Measurements from ENCODE around the gene MEN1.

The MEN1 gene

DNA sequence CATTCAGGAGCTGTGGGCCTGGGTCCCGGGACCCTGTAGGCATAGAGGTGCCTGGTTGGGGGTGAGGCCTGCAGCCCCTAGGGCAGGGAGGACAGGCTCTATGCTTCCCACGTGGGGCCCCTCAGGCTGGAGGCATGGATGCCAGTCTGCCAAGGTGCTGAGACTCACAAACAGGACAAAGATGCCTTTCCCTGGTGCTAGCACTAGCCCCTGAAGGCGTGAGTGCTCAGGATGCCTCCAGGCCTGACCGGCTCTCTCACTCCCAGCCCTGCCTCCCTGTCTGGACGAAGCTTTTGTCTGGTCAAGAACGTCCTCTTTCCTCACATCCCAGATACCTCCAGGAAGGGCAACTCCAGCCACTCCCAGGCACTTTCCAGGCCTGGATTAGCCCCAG is 32.0 kb upstream of the MEN1 start:
- H3K36me3 ChIP-seq (ENCODE audit: control insufficient read depth in 2 of 2, insufficient read depth in 1 of 2, low read length in 2 of 2): peaks cover 0 to 3% of the 10 kb centered on the region in 2 experiments; a peak in 1 of 3 replicates
- H3K4me3 ChIP-seq (ENCODE audit: low read depth, low read length): no peak overlapping the region
- no peaks in the 10 kb centered on the region for H3K9me3 ChIP-seq (ENCODE audit: control insufficient read depth, insufficient read depth, low read depth, low read length)
- CTCF ChIA-PET: interaction anchor here (0.5 kb wide), 1 partner anchor 55 kb away, joined by 3 read pairs; no protein-coding TSS in a partner anchor
- H3K27ac ChIP-seq (ENCODE audit: extremely low read depth, low read depth, low read length): peak overlapping the region; percentile 48; the same call in 1 of the 2 replicates
- no peaks in the 10 kb centered on the region; the same call in 1 of the 2 replicates for H3K4me1 ChIP-seq (ENCODE audit: control insufficient read depth, insufficient read depth, low read length)
- TF ChIP-seq KLF7 (tag by site-specific recombination; IDR thresholded peaks at IDR 0.05; ENCODE audit: borderline replicate concordance): no peak
- no peak for TF ChIP-seq ZNF169 (tag by site-specific recombination; IDR thresholded peaks at IDR 0.05)
- no peak for TF ChIP-seq REPIN1 (tag by site-specific recombination; IDR thresholded peaks at IDR 0.05; ENCODE audit: low read depth)
- peak; percentile 5; the same call in 1 of the 2 replicates for TF ChIP-seq ZNF600 (tag by site-specific recombination; IDR thresholded peaks at IDR 0.05)
- POLR2A ChIA-PET: no interaction called here

DNA sequence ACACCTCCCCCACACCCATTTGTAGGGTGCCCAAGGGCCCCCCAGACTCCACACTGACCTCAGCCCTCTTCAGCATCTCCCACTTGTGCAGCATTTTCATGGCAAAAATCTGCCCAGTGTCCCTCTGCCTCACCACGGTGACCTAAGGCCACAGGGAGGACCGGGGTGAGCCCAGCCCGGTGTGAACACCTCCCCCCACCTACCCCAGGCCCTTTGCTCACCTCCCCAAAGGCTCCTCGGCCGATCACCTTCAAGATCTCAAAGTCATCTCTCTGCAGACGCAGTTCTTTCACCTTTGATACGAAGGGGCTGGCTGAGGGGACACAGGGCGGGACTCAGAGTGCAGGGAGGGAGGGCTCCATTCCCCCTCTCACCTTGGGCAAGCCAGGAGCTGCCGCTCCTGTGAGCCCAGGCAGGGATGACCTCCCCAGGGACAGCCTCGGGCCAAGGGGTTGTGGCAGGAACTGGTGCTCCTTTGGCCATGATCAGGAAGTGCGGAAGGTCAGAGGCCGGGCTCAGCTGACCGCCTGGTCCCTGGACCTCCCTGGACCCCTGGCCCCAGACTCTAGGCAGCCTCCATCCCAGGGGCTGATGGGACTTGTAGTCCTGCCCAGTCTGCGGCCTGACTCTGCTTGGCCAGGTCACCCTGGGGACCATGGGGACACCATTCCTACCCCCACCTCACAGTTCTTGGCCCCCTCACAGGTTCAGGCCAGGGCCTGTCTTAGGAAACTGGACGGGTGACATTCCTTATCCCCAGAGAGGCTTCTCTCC is 31.4 kb upstream of the MEN1 start:
- Histone ChIP-seq H3K4me3 (ENCODE audit: low read depth, low read length) (no peak overlapping the region), H3K4me1 (ENCODE audit: control insufficient read depth, insufficient read depth, low read length) (no peaks in the 10 kb centered on the region; the same call in 1 of the 2 replicates), H3K9me3 (ENCODE audit: control insufficient read depth, insufficient read depth, low read depth, low read length) (no peaks in the 10 kb centered on the region), H3K36me3 (ENCODE audit: control insufficient read depth in 2 of 2, insufficient read depth in 1 of 2, low read length in 2 of 2) (peaks cover 0 to 3% of the 10 kb centered on the region in 2 experiments; a peak in 1 of 3 replicates), H3K27ac (ENCODE audit: extremely low read depth, low read depth, low read length) (no peak overlapping the region)
- TF ChIP-seq ZNF335 (tag by site-specific recombination; conservative IDR thresholded peaks at IDR 0.05): 0 out of 2 replicates have a peak, but pooled peaks have one; percentile 17
- TF ChIP-seq, protein P1, sequence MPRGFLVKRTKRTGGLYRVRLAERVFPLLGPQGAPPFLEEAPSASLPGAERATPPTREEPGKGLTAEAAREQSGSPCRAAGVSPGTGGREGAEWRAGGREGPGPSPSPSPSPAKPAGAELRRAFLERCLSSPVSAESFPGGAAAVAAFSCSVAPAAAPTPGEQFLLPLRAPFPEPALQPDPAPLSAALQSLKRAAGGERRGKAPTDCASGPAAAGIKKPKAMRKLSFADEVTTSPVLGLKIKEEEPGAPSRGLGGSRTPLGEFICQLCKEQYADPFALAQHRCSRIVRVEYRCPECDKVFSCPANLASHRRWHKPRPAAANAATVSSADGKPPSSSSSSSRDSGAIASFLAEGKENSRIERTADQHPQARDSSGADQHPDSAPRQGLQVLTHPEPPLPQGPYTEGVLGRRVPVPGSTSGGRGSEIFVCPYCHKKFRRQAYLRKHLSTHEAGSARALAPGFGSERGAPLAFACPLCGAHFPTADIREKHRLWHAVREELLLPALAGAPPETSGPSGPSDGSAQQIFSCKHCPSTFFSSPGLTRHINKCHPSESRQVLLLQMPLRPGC (tag by site-specific recombination; IDR thresholded peaks at IDR 0.05): no peak
- TF ChIP-seq ZBTB48 (tag by site-specific recombination; IDR thresholded peaks at IDR 0.05): peak; percentile 29; the same call in 1 of the 2 replicates
- no peak for TF ChIP-seq KLF9 (tag by site-specific recombination; IDR thresholded peaks at IDR 0.05; ENCODE audit: low read depth)
- peak; percentile 82 for TF ChIP-seq ZNF623 (tag by site-specific recombination; IDR thresholded peaks at IDR 0.05)
- peak; percentile 25; the same call in 1 of the 2 replicates for TF ChIP-seq BCL11B (tag by site-specific recombination; IDR thresholded peaks at IDR 0.05; ENCODE audit: low read depth)
- TF ChIP-seq ZNF777 (tag by site-specific recombination; IDR thresholded peaks at IDR 0.05; ENCODE audit: borderline replicate concordance): no peak
- ChIA-PET POLR2A (no interaction called here), CTCF (interaction anchor here (0.5 to 0.9 kb wide), 3 partner anchors 54 to 276 kb away, joined by 3 to 5 read pairs (median 3); partner anchors contain the start of gene ZNHIT2)

DNA sequence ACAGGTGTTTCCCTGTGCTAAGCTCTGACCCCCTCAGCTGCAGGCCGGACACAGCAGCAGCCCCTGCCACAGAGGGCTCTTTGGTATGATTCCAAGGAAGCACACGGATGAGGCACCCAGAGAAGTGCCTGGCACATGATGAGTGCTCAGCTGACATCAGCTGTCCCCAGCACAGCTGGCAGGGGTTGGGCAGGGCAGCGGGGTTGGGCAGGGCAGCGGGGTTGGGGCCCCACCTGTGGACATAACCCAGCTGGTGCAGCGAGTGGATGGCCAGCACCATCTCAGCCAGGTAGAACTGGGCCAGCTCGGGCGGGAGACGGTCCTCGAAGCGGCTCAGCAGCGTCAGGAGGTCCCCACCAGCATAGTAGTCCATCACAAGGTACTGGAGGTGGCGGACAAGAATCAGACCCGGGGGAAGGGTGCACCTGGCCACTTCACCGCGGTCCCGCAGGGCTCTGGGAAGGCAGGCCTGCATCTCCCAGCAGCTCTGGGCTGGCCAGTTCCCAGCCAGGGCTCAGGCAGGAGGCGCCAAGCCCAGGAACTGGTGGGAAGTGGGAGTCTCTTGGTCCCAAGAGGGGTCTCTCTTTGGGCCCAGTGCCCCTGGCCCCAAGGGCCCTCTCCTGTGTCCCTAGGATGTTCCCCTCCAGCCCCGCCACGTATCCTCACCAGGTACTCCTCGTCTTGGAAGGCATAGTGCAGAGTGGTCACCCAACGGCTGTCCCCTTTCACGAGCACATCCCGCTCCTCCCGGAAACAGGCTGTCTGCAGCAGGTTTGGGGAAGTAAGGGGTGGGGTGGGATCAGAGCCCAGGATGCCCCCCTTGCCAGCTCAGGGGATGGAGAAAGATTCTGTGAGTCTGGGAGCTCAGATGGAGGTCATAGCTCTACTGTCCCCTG is 29.8 kb upstream of the MEN1 start:
- ChIA-PET POLR2A (interaction anchor here (0.7 kb wide), 1 partner anchor 31 kb away, joined by 3 read pairs; no protein-coding TSS in a partner anchor), CTCF (interaction anchor here (0.5 to 1.2 kb wide), 2 partner anchors 27 to 413 kb away, joined by 3 read pairs; no protein-coding TSS in a partner anchor)
- H3K4me1 ChIP-seq (ENCODE audit: control insufficient read depth, insufficient read depth, low read length): no peaks in the 10 kb centered on the region; the same call in 1 of the 2 replicates
- H3K27ac ChIP-seq (ENCODE audit: extremely low read depth, low read depth, low read length): no peak overlapping the region
- no peak overlapping the region for H3K4me3 ChIP-seq (ENCODE audit: low read depth, low read length)
- no peaks in the 10 kb centered on the region for H3K9me3 ChIP-seq (ENCODE audit: control insufficient read depth, insufficient read depth, low read depth, low read length)
- peaks cover 0 to 8% of the 10 kb centered on the region in 2 experiments; a peak in 1 of 3 replicates for H3K36me3 ChIP-seq (ENCODE audit: control insufficient read depth in 2 of 2, insufficient read depth in 1 of 2, low read length in 2 of 2)
- TF ChIP-seq ZNF510 (tag by site-specific recombination; IDR thresholded peaks at IDR 0.05; ENCODE audit: insufficient replicate concordance): no peak
- TF ChIP-seq, protein P2, sequence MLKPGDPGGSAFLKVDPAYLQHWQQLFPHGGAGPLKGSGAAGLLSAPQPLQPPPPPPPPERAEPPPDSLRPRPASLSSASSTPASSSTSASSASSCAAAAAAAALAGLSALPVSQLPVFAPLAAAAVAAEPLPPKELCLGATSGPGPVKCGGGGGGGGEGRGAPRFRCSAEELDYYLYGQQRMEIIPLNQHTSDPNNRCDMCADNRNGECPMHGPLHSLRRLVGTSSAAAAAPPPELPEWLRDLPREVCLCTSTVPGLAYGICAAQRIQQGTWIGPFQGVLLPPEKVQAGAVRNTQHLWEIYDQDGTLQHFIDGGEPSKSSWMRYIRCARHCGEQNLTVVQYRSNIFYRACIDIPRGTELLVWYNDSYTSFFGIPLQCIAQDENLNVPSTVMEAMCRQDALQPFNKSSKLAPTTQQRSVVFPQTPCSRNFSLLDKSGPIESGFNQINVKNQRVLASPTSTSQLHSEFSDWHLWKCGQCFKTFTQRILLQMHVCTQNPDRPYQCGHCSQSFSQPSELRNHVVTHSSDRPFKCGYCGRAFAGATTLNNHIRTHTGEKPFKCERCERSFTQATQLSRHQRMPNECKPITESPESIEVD (tag by site-specific recombination; IDR thresholded peaks at IDR 0.05): no peak
- TF ChIP-seq ZNF843 (tag by site-specific recombination; IDR thresholded peaks at IDR 0.05): no peak
- TF ChIP-seq ZNF560 (tag by site-specific recombination; IDR thresholded peaks at IDR 0.05; ENCODE audit: borderline replicate concordance): no peak
- TF ChIP-seq ZNF23 (tag by site-specific recombination; IDR thresholded peaks at IDR 0.05; ENCODE audit: borderline replicate concordance): no peak
- no peak for TF ChIP-seq ZBTB20 (tag by site-specific recombination; IDR thresholded peaks at IDR 0.05)
- no peak for TF ChIP-seq ZNF155 (tag by site-specific recombination; IDR thresholded peaks at IDR 0.05)
- no peak for TF ChIP-seq ZNF610 (tag by site-specific recombination; IDR thresholded peaks at IDR 0.05; ENCODE audit: borderline replicate concordance)
- TF ChIP-seq ZBTB17 (tag by site-specific recombination; IDR thresholded peaks at IDR 0.05): no peak
- TF ChIP-seq, protein P3, sequence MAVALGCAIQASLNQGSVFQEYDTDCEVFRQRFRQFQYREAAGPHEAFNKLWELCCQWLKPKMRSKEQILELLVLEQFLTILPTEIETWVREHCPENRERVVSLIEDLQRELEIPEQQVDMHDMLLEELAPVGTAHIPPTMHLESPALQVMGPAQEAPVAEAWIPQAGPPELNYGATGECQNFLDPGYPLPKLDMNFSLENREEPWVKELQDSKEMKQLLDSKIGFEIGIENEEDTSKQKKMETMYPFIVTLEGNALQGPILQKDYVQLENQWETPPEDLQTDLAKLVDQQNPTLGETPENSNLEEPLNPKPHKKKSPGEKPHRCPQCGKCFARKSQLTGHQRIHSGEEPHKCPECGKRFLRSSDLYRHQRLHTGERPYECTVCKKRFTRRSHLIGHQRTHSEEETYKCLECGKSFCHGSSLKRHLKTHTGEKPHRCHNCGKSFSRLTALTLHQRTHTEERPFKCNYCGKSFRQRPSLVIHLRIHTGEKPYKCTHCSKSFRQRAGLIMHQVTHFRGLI (tag by site-specific recombination; IDR thresholded peaks at IDR 0.05): no peak
- TF ChIP-seq GLI2 (tag by site-specific recombination; IDR thresholded peaks at IDR 0.05; ENCODE audit: borderline replicate concordance, low read depth): no peak

Measured in HEK293 (cell line).